HCT116 (cell line): ENCODE measurements around the gene LUZP2.

Source experiments
- CTCF ChIP-seq, 3 experiments: fragments of 200-600 bp in 1 of 3; sonication (generic) in 1 of 3; IDR thresholded peaks in 2 of 3; conservative IDR thresholded peaks in 1 of 3; 2 replicates each; pipeline ENCODE4 v1.5.1; 2012 to 2017; ENCODE audit warnings: low read depth in 2 of 3, low read length in 2 of 3, antibody characterized with exemption in 1 of 3, borderline replicate concordance in 1 of 3, control low read depth in 1 of 3, mild to moderate bottlenecking in 1 of 3, mixed read lengths in 1 of 3, mixed run types in 1 of 3, moderate library complexity in 1 of 3; ENCODE audit not compliant: insufficient read depth in 1 of 3
- EGR1 ChIP-seq: IDR thresholded peaks from 2 replicates; pipeline ENCODE4 v1.6.1; 2012; ENCODE audit warnings: low read depth
- EZH2 ChIP-seq: fragments of 200-600 bp; sonication (generic); IDR thresholded peaks from 2 replicates; pipeline ENCODE4 v1.6.1; 2017; ENCODE audit warnings: antibody characterized with exemption, mixed run types
- EZH2phosphoT487 ChIP-seq: fragments of 200-600 bp; IDR thresholded peaks from 2 replicates; pipeline ENCODE4 v1.6.1; 2018; ENCODE audit warnings: antibody characterized with exemption, borderline replicate concordance
- MAX ChIP-seq: IDR thresholded peaks from 2 replicates; pipeline ENCODE4 v1.6.1; 2012
- POLR2A ChIP-seq: IDR thresholded peaks from 2 replicates; pipeline ENCODE4 v1.7.0; 2011; ENCODE audit warnings: borderline replicate concordance; ENCODE audit not compliant: insufficient read depth, insufficient read length; ENCODE audit errors: extremely low read depth
- POLR2AphosphoS5 ChIP-seq: IDR thresholded peaks from 2 replicates; pipeline ENCODE4 v1.6.1; 2011; ENCODE audit warnings: mild to moderate bottlenecking, low read depth, low read length, moderate library complexity
- SP1 ChIP-seq: IDR thresholded peaks from 2 replicates; pipeline ENCODE4 v1.6.1; 2012; ENCODE audit warnings: low read depth
- SRF ChIP-seq: IDR thresholded peaks from 2 replicates; pipeline ENCODE4 v1.6.1; 2012; ENCODE audit warnings: low read depth
- TCF7L2 ChIP-seq: IDR thresholded peaks from 2 replicates; pipeline ENCODE4 v1.7.0; 2011; ENCODE audit warnings: borderline replicate concordance, inconsistent platforms; ENCODE audit not compliant: insufficient read depth, insufficient read length; ENCODE audit errors: extremely low read depth
- YY1 ChIP-seq: IDR thresholded peaks from 2 replicates; pipeline ENCODE4 v1.6.1; 2011; ENCODE audit warnings: low read length, low read depth, moderate library complexity, mild to moderate bottlenecking; ENCODE audit not compliant: insufficient replicate concordance; ENCODE audit errors: extremely low read depth
- ZFX ChIP-seq: fragments of 450-650 bp; IDR thresholded peaks from 2 replicates; pipeline ENCODE4 v1.6.1; 2017
- ZNF274 ChIP-seq: fragments of 200-500 bp; sonication (Bioruptor generic); IDR thresholded peaks from 2 replicates; pipeline ENCODE4 v1.6.1; 2014; ENCODE audit warnings: mild to moderate bottlenecking, low read depth, low read length, inconsistent platforms

- TF ChIP-seq POLR2A, result no peak
- TF ChIP-seq EGR1, result no peak
- TF ChIP-seq SRF, result no peak
- TF ChIP-seq CTCF (IDR thresholded peaks at IDR 0.05 in 2 of 3, conservative IDR thresholded peaks at IDR 0.05 in 1 of 3; ENCODE audit: borderline replicate concordance in 1 of 3, insufficient read depth in 1 of 3, low read depth in 2 of 3, low read length in 2 of 3), result no peak
- TF ChIP-seq YY1, result no peak
- TF ChIP-seq EZH2phosphoT487, result no peak
- no peak for TF ChIP-seq POLR2AphosphoS5
- TF ChIP-seq TCF7L2, result no peak
- no peak for TF ChIP-seq ZNF274
- TF ChIP-seq SP1, result no peak
- TF ChIP-seq ZFX, result no peak
- no peak for TF ChIP-seq MAX
- no peak for TF ChIP-seq EZH2
Observed at GRCh38 chr11:24833573-24833972, 336.7 kb downstream of the LUZP2 start.
